Thoracic aorta (tissue), 2 donors: ENCODE data around the gene SYT10. TPM values are rescaled to one million over a fixed set of nuclear protein-coding genes. Genes with fewer than 3 reads are reported as not detected.
"Not testable (repeated sequence)": the region's sequence is repeated elsewhere in the genome, so short reads cannot be mapped to it uniquely, and the experiment has no call there.

Experiments used
- ATAC-seq: fragments of 150-250 bp; one replicate; pipeline ENCODE4 v1.8.0; 2017; ENCODE audit warnings: low read depth; ENCODE audit not compliant: insufficient number of reproducible peaks, low FRiP score
- DNase-seq: peaks from one replicate; pipeline ENCODE4 v3.0.0-alpha.2; 2020; ENCODE audit warnings: low spot score
- H3K27ac ChIP-seq, 2 donors: fragments of 200-600 bp; sonication (generic); 1 replicate in 1 of 2; 2 replicates in 1 of 2; pipeline ENCODE4 v1.5.1; 2016; ENCODE audit warnings: mild to moderate bottlenecking in 2 of 2, moderate library complexity in 2 of 2
- H3K27me3 ChIP-seq: fragments of 200-600 bp; sonication (generic); replicated peaks from 2 replicates; pipeline ENCODE4 v1.6.0; 2016; ENCODE audit warnings: mild to moderate bottlenecking; ENCODE audit not compliant: insufficient read depth
- H3K36me3 ChIP-seq: fragments of 200-600 bp; sonication (generic); one replicate; pipeline ENCODE4 v1.5.1; 2016
- H3K4me1 ChIP-seq, 2 donors: fragments of 200-600 bp; sonication (generic); 1 replicate in 1 of 2; 2 replicates in 1 of 2; pipeline versions ENCODE4 v1.5.1 to v1.6.0; 2016; ENCODE audit warnings: low read depth in 2 of 2, mild to moderate bottlenecking in 1 of 2; ENCODE audit not compliant: control insufficient read depth in 1 of 2
- H3K4me3 ChIP-seq: fragments of 200-600 bp; sonication (generic); 2 replicates; pipeline ENCODE4 v1.5.1; 2016; ENCODE audit warnings: mild to moderate bottlenecking
- H3K9me3 ChIP-seq: fragments of 200-600 bp; sonication (generic); 2 replicates; pipeline ENCODE4 v1.5.1; 2016
- total RNA-seq, 2 donors: library from RNA; depleted of rRNA; stranded (reverse); fragments of >200 nt; gene quantifications; one replicate each; pipeline versions ENCODE4 v1.1.0 to v1.2.3, GENCODE V29; 2016
- TF ChIP-seq, protein P1 (sequence below): fragments of 200-600 bp; sonication (generic); IDR thresholded peaks from one replicate; pipeline ENCODE4 v1.5.1; 2019; ENCODE audit warnings: antibody characterized with exemption

The SYT10 gene
- total RNA-seq, 2 donors from 2014 or later = not detected

DNA sequence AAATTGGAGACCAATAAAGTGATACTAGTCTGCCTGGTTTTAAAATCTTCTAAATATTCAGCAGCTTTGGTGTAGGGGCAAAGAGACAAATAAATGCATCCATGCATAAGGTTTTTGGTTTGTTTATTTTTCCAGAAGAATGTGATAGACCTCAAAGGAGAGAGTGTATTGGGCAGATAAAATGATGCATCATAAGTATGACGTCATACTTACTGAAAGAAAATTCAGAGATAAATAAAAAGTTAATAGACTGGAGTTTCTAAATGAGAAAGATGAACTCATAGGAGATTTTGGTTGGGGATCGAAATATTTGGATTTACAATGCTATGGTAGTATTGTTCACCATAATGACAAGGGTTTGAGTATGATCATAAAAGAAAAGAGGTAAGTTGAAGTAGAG, 10.2 kb downstream of the SYT10 start:
- Histone ChIP-seq H3K4me3 (no peak overlapping the region), H3K27me3 (no peaks in the 10 kb centered on the region), H3K4me1 (no peaks in the 10 kb centered on the region), H3K27ac (no peak overlapping the region), H3K9me3 (no peaks in the 10 kb centered on the region), H3K36me3 (no peaks in the 10 kb centered on the region)
- TF ChIP-seq, protein P1, sequence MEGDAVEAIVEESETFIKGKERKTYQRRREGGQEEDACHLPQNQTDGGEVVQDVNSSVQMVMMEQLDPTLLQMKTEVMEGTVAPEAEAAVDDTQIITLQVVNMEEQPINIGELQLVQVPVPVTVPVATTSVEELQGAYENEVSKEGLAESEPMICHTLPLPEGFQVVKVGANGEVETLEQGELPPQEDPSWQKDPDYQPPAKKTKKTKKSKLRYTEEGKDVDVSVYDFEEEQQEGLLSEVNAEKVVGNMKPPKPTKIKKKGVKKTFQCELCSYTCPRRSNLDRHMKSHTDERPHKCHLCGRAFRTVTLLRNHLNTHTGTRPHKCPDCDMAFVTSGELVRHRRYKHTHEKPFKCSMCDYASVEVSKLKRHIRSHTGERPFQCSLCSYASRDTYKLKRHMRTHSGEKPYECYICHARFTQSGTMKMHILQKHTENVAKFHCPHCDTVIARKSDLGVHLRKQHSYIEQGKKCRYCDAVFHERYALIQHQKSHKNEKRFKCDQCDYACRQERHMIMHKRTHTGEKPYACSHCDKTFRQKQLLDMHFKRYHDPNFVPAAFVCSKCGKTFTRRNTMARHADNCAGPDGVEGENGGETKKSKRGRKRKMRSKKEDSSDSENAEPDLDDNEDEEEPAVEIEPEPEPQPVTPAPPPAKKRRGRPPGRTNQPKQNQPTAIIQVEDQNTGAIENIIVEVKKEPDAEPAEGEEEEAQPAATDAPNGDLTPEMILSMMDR = no peak
- no peak for DNase-seq
- ATAC-seq = no peak

DNA sequence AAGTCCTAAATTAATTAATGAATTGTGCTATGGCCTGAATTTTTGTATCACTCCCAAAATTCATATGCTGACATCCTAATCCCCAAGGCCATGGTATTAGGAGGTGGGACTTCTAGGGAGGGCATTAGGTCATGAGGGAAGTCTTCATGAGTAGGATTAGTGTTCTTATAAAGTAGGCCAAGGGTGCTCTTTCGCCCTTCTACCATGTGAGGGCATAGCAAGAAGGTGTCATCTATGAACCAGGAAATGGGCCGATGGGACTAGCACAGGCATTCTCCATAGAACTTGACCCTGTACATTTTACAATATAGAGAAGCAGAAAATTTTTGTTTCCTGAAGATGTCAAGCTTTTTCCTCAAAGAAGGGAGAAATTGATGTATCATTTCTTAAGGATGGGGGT, 12.5 kb downstream of the SYT10 start:
- TF ChIP-seq, protein P1 = no peak
- no peaks in the 10 kb centered on the region for H3K27me3 ChIP-seq
- H3K36me3 ChIP-seq = no peaks in the 10 kb centered on the region
- H3K27ac ChIP-seq = no peak overlapping the region
- DNase-seq (no peak), ATAC-seq (no peak)
- H3K9me3 ChIP-seq = no peaks in the 10 kb centered on the region
- no peak overlapping the region for H3K4me3 ChIP-seq
- H3K4me1 ChIP-seq = no peaks in the 10 kb centered on the region

DNA sequence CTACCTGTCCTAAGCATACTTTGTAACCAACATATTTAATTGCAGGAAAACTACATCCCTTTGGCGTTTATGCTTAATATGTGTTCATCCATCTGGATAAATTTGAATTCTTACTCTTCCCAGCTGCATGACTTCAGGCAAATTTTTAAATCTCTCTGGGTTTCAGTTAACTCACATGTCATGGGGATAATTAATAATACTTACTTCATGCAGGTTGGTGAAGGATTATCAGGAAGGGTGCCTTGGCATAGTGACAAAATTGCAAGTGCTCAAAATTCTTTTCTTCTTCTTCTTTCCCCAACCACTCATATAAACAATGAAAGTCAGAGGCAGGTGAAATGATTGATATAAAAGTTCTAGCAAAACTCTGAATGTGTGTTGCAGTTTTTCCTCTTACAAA, 15.9 kb downstream of the SYT10 start:
- no peak overlapping the region for H3K4me3 ChIP-seq
- no peaks in the 10 kb centered on the region for H3K36me3 ChIP-seq
- no peak overlapping the region for H3K27ac ChIP-seq

DNA sequence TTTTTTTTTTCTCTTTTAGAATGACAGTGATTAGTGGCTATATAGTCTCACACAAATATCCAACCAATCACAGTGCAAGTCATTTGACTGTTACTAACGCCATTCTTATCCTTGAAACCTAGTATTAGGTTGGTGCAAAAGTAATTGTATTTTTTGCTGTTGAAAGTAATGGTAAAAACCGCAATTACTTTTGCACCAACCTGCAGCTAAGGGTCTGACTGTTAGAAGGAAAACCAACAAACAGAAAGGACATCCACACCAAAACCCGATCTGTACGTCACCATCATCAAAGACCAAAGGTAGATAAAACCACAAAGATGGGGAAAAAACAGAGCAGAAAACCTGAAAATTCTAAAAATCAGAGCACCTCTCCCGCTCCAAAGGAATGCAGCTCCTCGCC, 27.2 kb downstream of the SYT10 start:
- DNase-seq, H3K4me3 ChIP-seq, H3K27ac ChIP-seq, ATAC-seq, H3K9me3 ChIP-seq, H3K27me3 ChIP-seq, H3K36me3 ChIP-seq, H3K4me1 ChIP-seq: not testable (repeated sequence)

More for the DNA sequence above, 15.9 kb downstream of the SYT10 start:
- no peak for ATAC-seq
- TF ChIP-seq, protein P1 = no peak
- Histone ChIP-seq H3K9me3 (no peaks in the 10 kb centered on the region), H3K27me3 (no peaks in the 10 kb centered on the region), H3K4me1 (no peaks in the 10 kb centered on the region)
- no peak for DNase-seq

DNA sequence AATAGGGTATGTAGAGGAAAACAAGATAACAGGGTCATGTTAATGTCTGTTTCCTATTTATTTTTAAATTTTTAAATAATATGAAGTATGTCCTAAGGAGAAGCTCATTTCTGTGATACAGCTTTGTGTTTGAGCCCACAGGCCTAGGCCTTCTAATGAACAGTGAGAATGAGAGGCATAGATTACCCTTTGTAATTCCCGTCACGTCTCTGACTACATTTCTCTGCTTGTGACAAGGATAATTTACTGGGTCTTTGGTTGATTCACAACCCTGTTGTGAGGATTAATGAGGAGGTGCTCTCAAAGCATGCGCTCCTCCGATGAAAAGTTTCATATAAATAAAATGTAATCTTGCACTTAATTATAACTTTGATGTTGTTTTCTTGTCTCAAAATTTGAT, 56.1 kb downstream of the SYT10 start:
- no peaks in the 10 kb centered on the region for H3K27me3 ChIP-seq
- ATAC-seq (no peak), DNase-seq (no peak)
- H3K4me3 ChIP-seq = no peak overlapping the region
- H3K27ac ChIP-seq = no peak overlapping the region
- H3K36me3 ChIP-seq = no peaks in the 10 kb centered on the region
- TF ChIP-seq, protein P1 = no peak
- H3K9me3 ChIP-seq = no peaks in the 10 kb centered on the region
- no peaks in the 10 kb centered on the region for H3K4me1 ChIP-seq

DNA sequence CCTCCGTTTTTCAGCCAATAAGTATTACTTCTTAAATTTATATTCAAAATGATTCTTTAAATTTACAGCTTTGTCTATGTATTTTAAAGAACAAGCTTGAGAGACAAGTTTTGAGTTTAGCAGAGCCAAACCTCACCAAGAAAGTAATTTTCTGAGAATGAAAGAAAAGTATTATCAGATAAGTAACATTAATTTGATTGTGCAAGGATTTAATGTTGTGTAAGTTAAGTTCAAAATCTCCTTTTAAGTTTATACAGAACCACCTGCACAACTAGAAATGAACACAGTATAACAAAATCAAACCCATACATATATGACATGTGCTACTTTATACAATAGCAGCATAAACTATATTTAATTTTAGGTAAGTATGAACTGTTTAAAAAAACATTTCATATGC, 63.5 kb downstream of the SYT10 start:
- Histone ChIP-seq H3K4me1 (no peaks in the 10 kb centered on the region), H3K4me3 (no peak overlapping the region), H3K9me3 (no peaks in the 10 kb centered on the region), H3K27me3 (no peaks in the 10 kb centered on the region), H3K36me3 (no peaks in the 10 kb centered on the region), H3K27ac (no peak overlapping the region)
- ATAC-seq (no peak), DNase-seq (no peak)
- TF ChIP-seq, protein P1 = no peak
